HG03108 (cell line): ENCODE data around the gene GLI2.

ENCODE experiments used
- ATAC-seq: cut with Tn5 transposase; IDR thresholded peaks from one replicate; pipeline ENCODE4 v1.9.1; 2021; ENCODE audit warnings: moderate library complexity; ENCODE audit not compliant: unreplicated experiment

GLI2 gene

GRCh38 chr2:120735746-120736170 is at the start of gene GLI2:
GLI2 (plus strand) TSS chr2:120735868; CDS start chr2:120797321, 61,453 bp downstream.
- ATAC-seq = no peak

DNA sequence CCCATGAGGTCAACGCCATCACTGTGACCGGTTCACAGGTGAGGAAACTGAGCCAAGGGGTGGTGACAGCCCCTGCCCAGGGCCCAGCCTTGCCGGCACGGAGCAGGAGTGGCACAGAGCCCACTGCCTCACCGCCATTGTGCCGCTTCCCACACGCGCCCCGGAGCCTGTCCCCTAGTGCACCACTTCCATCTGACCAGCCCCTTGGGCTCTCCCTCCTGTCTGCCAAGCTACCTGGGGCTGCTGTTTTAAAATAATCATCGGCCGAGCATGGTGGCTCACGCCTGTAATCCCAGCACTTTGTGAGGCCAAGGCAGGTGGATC is 49.7 kb upstream of the GLI2 start:
- ATAC-seq = no peak

- no peak for ATAC-seq
These were observed 49.0 kb upstream of the GLI2 start for GRCh38 chr2:120686511-120687168.

DNA sequence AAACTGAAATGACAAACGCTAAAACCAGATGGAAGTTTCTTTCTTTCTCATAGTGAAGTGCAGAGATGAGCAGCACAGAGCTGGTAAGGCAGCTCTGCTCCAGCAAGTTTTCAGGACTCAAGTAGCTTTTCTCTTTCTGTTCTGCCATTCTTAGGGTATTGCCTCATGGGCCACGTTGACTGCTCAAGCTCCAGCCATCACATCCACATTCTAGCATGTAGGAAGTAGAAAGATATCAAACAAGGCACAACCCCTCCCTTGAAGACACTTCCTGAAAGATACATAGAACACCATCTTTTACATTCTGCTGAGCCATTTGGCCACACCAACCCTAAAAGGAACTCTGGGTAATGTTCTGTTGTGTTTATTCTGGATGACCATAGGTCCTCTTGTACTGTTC is 48.5 kb upstream of the GLI2 start:
- no peak for ATAC-seq

DNA sequence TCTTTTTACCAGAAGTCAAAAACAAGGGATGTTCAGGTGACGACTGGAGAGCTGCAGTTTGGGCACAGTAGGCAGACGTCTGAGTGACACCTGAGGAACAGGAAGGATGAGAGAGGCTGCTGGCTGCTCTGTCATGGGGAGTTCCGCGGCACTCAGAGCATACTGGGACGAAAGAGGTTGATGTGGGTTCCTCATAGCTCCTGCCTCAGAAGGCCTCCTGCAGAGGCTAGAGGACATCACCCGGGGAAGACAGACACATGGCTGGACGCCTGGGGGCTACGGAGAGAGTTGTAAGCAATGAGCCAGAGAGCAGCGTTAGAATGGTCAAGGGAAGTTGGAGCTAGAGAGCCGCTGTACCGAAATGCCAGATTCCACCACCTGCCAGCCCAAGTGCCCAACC is 45.1 kb upstream of the GLI2 start:
- no peak for ATAC-seq

GRCh38 chr2:120691410-120691809 is 44.3 kb upstream of the GLI2 start:
- no peak for ATAC-seq

DNA sequence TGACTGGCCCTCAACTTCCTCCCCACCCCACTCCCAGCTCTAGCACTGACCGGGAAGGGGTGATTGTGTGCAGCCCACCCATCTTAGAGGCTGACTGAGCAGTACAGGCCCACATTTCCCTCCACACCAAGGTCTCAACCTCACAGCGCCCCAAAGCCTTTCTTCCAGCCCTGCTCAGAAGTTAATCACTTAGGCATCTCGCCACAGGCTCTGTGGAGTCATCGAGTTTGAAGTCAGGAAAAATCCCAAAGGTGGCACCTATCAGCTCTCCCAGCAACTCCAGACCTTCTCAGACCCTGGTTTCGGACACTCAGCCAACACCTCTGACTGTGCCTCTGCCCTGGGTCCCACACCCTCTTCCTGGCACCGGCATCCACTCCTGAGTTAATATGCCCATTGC is 43.0 kb upstream of the GLI2 start:
- ATAC-seq = no peak

- no peak for ATAC-seq
These were observed 42.5 kb upstream of the GLI2 start for GRCh38 chr2:120693121-120693520.

DNA sequence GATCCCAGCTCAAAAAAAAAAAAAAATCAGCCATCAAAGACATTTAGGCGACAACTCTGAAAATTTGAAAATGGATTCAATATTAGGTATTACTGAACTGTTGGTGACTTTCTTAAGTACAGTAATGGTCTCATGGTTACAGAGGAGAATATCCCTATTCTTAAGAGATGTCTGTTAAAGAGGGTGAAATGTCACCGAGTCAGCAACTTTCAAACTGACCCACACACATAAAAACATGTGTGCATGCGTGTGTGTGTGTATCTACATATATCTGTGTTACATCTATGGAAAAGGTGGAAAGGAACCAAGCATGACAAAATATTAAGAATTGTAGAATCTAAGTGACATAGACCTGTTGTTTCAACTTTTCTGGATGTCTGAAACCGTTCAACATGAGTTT is 41.6 kb upstream of the GLI2 start:
- ATAC-seq = no peak

DNA sequence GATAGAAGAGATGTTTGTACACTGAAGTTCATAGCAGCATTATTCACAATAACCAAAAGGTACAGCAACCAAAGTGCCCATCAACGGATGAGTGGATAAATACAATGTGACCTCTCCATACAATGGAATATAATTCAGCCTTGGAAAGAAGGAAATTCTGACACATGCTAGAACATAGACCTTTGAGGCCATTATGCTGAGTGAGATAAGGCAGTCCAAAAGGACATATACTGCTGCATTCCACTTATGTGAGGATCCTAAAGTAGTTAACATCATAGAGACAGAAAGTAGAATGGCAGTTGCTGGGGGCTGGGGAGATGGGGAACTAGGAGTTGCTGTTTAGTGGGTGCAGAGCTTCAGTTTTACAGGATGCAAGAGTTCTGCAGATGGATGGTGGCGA is 38.2 kb upstream of the GLI2 start:
- ATAC-seq = no peak

- no peak for ATAC-seq
These were observed 36.4 kb upstream of the GLI2 start for GRCh38 chr2:120699292-120699691.

DNA sequence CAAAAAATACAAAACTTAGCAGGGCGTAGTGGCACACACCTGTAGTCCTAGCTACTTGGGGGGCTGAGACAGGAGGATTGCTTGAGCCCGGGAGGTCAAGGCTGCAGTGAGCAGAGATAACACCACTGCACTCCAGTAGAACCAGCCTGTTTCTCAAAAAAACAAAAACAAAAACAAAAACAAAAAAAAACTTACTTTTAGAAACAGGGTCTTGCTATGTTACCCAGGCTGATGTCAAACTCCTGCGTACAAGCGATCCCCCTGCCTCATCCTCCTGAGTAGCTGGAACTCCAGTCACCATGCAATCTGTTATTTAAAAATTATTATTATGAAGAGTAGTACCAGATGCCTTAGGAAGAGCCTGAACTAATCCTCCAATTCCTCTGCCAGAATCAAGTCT is 35.0 kb upstream of the GLI2 start:
- no peak for ATAC-seq

DNA sequence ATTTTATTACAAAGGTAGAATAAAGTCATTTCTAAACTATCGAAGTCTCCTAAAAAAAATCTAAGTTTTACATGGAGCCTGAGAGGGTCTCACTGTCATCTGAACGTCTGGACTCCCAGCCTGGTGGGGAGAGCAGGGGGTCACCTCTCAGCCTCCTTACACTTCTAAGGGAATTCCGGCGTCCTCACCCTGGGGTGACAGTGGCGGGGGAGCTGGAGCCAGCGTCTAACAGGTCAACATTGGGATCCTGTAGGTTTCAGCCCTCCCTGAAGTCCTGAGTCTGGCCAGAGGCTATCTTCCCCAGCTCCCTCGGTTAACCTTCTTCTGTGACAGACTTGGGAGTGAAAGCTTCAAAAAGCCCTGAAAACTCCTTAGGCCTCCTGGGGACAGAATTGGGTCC is 34.6 kb upstream of the GLI2 start:
- ATAC-seq = no peak

- no peak for ATAC-seq
These were observed 34.2 kb upstream of the GLI2 start for GRCh38 chr2:120701499-120701898.

- no peak for ATAC-seq
These were observed 33.6 kb upstream of the GLI2 start for GRCh38 chr2:120702061-120702460.

GRCh38 chr2:120702801-120703200 is 32.9 kb upstream of the GLI2 start:
- no peak for ATAC-seq

DNA sequence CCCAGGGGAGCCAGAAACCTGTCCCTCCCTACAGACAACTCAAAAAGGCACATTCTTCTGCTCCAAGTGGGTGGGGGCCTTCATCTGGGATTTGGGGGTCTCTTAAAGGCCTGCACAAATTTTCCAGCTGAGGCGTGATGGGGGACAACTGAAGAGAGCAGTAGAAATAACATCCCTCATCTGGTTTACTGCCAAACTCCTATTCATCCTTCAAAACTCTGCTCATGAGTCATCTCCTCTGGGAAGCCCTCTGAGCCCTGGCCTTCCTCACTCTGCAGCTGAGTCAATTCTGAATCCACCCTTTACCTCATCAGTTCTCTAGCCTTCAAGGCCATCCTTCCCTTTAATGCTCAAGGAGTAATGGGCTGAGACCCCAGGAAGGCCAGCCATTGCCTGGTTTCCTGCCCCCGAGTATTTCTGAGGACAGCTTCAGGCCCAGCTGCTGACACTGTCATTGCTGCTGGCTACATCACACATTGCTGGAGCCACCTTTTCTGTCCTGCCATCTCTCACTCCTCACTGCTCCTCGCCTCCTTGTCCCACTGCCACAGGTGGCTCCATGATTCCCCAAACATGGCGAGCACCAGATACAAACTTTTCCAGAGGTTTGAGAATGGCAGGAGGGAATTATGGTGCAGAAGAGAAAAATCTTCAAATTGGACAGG is 32.2 kb upstream of the GLI2 start:
- no peak for ATAC-seq

DNA sequence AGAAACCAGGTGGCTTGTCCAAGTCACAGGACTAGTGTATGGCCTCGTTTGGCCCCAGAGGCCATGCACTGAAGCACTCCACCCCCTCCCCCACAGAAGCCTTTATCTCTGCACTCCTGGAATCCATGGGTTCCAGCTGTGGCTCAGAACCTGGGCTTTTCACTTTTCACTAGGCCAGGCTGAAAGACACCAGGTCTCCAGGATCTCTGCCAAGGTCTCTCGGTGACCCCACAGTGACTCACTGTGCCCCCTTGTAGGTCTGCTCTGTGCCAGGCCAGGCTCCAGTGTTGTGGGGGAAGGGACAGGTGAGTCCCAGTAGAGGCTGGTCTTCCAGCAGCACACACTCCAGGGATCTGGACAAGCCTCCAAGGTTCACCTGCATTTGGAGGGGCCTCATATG is 31.0 kb upstream of the GLI2 start:
- no peak for ATAC-seq

- ATAC-seq = no peak
These were observed 27.9 kb upstream of the GLI2 start for GRCh38 chr2:120707816-120708215.

GRCh38 chr2:120708944-120709607 is 26.6 kb upstream of the GLI2 start:
- ATAC-seq = no peak

DNA sequence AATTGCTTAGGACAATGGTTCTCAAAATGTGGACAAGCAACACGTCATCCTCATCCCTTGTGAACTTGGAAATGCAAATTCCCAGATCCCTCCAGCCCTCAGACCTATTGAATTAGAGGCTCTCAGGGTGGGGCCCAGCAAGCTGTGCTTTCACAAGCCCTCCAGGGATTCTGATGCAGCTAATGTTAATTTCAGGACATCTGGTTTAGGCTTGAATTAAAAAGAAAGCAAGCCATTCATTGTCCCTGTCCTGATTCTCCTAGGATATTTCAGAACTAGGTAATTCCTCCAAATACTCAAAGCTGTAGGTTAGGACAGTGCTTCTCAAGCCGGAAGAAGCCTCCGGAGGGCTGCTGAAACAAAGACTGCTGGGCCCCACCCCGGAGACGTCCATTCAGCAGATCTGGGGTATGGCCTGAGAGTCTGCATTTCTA is 26.0 kb upstream of the GLI2 start:
- ATAC-seq = no peak

DNA sequence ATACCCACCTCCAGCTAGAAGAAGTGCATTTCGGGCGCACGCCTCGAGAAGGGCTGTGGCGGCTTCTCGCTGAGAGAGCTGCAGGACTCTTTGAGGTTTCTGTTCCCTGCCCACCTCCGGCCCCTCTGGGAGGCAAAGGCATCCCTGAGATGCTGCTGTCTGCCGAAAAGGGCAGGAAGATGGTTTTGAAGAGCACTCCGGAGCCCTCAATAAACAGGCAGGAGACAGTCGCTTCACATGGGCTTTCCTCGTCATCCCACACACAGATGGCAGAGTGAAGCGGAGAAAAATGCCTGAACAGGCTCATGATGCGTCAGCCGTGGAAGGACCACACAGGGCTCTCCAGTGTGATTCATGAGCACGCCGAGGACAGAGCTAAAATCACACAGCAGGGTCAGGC is 25.4 kb upstream of the GLI2 start:
- no peak for ATAC-seq
